T1000 (cell line): ENCODE data around the gene TRIM66.

Experiments used
- DNase-seq: peaks from one replicate; lab custom pipeline; 2025; ENCODE audit warnings: mixed read lengths; lab: John Stamatoyannopoulos, UW

TRIM66 gene

DNA sequence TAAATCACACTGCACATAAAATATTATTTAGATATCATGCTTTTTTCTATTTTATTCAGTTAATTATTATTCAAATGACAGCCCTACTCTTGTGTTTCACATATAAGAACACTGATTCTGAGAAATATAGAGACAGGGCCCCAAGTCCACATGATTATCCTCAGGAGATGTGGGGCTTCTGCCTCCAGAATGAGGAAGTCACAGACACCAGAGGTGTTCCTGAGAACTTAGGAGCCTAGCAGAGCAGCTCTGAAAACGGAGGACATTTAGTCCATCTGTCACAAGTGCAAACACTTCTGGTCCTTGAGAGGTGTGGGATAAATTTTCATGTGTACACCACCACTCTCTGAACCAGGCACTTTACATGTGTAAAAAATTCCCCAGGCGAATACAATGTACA is 26.2 kb downstream of the TRIM66 start:
- DNase-seq, result no peak

DNA sequence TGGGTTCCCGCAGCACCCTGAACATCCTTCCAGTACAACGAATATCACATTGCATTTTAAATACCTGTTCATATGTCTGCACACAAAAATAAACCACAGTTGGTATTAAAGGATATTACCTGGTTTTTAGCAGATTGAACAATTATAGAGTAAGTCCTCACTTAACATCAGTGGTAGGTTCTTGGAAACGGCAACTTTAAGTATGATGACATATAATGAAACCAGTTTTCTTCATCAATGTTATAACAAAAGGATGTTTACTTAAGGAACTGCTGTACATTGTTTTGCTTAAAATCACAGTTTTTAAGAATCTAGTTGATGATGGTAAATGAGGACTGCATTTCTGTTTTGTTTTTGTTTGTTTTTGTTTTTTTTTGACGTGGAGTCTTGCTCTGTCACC is 28.0 kb downstream of the TRIM66 start:
- no peak for DNase-seq

DNA sequence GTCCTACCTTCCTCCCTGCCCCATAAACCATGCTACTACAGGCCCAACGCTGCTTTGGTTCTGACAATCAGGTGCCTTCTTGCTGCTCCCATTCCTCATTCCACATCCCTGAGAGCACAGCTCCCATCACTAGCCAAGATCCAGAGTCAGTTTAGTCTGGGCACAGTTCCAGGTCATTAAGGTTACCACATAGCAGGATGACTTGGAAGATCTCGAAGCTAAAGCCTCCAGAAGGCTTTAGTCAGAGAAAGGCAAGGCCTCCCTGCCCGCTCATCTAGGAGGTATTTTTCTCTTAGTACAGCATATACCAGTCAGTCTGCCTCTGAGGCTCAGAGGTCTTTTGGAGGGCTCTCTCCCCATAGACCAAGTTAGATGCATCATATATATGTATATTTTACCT is 30.3 kb downstream of the TRIM66 start:
- peak; percentile 58 for DNase-seq

DNA sequence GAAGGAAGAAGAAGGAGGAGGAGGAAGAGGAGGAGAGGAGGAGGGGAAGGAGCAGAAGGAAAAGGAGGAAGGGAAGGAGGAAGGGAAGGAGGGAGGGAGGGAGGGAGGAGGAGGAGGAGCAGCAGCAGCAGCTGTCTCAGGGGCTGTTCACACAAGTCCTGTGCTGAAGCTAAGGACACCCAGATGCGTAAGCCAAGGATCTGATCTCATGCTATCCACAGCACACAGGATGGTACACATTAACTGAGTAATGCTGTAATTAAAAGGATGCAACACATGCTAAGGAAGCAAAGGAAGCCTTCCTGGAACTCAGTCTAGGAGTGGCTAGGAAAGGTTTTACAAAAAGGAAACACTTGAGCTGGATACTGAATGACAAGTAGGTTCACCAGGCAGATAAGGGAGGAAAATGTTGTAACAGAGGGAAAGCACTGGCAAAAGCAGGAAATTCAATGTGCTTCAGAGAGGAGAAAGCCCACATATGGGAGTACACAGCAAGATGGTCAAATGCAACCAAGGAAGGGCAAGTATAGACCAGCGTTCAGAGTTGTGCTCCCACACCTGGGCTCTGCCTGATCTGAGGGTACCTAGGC is 32.0 kb downstream of the TRIM66 start:
- DNase-seq, result no peak

DNA sequence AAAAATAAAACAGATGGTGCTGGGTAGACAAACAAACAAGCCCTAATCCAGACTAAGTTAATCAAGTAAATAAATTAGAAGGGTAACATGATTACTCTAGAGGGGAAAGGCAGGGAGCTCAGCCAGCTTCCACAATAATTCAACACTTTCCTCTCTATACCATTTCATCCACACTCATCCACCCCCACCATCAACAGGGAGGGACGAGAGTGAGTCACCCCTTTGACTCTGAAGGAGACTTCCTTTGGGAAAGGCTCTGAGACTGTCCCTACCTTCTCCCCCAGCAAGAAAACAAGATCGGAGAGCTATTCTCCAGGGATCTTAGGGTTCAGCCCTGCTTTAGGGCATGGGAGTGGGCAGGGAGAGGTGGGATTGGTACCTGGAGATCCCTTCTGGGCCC is 33.1 kb downstream of the TRIM66 start:
- no peak for DNase-seq

DNA sequence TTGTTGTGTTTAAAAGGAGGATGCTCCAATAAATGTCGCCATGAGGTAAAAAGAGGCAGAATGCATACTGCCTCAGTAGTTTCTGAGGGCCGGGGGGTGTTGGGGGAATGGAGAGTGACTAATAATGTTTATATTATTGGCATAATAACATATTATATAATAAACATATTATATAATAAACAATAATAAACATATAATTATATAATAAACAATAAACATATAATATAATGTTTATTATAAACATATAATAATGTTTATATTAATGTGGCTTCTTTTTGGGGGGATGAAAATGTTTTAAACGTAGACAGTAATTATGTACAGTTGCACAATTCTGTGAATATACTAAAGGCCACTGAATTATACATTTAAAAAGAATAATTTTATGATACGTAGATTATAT is 35.6 kb downstream of the TRIM66 start:
- no peak for DNase-seq

DNA sequence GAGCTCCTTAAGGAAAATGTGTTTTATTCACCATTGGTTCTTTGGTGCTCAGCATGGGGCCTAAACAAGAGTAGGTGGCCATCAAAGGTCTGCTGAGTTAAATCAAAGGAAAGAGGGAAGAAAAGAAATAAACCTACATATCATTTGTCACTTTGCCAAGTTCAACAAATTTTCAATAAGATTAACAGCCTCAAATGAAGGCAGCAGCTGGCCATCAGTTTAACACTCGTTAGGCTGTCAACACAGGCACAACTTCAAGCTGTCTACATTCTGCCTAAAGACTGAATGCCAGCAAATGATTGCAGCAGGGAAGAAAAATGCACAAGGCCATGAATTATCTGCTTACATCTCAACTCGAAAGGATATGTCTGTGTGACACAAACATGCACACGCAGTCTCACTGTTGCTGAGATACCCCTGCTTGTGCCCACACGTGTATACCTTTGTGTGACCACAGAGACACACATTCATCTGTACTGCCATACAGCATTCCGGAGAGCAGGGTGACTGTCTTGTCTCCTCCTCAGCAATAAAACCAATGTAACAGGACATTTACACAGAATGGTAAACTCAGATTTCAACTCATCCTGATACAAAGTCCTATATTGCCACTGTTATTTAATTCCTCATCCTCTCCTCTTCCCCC is 40.1 kb downstream of the TRIM66 start:
- no peak for DNase-seq

DNA sequence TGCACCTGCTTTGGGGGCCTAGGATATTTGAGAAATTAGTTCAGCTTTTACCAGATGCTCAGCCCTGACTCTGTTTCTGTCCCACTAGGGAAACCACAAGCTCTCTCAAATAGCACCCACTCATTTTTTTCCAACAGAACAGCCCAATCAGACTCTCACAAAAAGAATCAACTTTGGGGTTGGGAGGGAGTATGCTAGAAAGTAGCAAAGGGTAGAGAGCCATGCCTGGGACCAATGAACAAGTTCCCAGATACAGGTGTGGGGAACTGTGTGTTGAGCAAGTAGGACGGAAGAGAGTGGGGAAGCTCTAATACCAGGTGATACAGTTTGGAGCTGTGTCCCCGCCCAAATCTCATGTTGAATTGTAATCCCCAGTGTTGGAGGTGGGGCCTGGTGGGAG is 41.1 kb downstream of the TRIM66 start:
- no peak for DNase-seq

DNA sequence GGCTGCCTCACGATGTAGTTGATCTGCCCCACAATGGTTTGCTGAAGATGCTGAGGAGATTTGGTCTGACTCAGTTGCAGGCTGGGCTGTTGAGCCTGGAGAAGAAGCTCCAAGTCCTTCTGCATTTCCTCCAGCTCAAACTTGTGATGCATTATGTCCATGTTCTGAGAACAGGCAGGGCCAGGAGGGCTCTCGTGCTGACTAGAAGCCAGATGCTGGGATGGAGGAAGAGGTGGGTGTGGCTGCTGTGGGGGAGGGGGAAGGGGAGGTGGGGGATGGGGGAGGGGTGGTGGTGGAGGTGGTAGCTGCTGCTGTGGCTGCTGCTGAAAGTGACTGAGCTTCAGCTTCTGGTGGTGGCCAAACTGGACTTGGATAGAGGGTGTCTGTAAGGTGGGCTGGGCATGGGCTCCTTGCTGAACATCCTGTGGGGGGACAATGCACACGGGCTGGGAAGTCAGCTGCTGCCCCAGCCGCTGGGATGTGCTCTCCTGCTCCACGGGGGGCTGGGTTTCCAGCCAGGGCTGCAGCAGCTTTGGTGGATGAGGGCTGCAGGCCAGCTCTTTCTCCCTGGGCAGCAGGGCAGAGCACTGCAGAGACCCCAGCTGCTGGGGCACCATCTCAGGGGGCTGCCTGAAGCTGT is 42.1 kb downstream of the TRIM66 start:
- no peak for DNase-seq

DNA sequence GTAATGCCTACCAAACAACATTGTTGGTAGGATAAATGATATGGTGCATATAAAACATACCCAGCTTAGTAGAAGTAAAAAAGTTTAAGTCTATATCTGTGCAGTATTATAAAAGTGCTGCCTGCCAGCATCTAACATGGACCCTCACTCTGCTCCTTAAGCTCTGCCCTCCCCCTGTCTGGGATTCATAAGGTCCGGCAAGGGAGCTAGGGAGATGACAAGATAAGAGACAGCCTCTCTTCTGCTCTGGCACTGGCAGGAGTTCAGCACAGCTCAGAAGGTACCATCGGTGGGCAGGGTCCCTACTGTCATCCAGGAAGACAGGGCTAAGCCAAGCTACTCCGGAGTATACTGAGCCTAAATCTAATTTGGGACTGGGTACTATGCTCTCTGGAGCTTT is 42.8 kb downstream of the TRIM66 start:
- DNase-seq, result no peak

DNA sequence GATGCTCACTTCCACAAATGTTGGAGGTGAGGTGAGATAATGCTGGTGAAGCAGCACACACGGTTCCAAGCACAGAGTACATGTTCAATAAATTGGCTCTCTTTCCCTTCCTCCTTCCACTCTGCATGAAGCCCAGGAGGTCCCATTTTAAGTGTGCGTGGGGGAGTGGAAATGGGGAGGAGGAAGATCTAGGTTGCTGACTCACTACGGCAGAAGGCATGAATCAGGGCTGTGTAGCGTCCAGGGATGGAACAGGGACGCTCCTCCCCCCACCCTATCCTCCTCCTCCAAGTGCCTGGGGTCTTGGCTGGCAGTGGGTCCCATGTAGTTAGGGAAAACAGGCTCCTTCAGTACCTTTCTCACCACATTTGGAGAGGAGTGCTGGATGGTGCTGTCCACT is 44.2 kb downstream of the TRIM66 start:
- DNase-seq, result no peak

DNA sequence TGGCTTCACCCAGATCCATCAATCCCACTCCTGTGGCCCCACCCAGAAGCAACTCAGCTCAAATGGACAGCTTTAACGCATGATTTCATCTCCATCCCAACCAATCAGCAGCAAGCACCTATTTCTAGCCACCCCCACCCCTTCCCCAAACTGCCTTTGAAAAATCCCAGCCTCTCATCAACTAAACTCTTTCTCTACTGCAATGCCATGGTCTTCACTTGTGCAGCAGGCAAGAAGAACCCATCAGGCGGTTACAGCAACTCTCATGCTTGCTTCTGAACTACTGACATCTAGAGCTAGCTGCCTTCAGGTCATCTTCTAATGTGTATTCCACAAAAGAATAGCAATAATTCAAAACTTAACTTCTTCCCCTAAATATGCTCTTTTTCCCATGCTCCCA is 46.3 kb downstream of the TRIM66 start:
- no peak for DNase-seq

DNA sequence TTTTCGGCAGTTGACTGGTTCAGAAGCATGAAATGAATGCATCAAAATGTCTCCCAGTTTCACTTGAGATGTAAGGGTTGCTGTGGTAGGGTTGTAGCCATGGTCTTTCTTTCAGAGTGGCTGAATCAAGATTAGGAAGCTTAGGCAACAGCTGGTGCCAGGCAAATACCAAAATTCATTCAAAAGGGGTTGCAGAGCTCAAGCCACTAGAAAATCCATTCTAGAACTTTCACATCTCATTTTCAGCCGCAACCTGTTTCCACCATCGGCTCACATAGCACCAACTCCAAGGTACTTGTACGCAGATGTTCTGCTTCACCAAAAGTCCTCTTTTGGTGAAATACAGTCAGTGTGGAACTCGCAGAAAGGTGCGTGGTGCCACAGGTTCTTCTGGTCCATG is 48.0 kb downstream of the TRIM66 start:
- DNase-seq, result no peak

DNA sequence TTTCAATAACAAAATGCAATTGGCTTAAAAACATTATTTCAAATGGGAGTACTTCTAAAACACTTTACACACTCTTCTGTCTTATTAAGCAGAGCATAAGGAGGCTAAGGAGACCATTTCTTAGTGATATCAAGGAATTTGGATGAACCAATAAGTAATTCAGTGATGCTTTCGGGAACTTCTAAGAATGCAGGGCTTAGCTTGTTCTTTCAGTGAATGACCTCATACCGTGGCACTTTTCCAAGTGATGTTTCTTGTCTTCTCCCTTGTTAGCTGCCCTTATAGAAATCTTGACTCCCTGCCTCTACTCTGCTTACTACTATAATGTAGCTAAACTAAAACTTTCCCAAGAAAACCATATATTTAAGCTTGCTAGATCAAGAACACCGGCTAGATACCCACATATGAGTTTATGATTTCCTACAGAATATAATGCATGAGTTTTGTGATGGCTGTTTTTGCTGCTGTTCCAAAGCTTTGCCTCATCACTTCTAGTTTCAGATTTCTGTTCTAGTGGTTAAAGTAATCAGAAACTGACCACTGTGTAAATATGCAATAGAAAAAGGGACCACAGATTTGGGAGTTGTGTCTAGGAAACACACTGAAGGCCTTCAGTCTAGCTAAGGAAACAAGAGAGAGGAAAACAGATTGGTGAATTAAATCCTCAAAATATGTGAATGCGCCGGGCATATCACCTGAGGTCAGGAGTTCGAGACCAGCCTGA is 50.9 kb downstream of the TRIM66 start:
- no peak for DNase-seq

DNA sequence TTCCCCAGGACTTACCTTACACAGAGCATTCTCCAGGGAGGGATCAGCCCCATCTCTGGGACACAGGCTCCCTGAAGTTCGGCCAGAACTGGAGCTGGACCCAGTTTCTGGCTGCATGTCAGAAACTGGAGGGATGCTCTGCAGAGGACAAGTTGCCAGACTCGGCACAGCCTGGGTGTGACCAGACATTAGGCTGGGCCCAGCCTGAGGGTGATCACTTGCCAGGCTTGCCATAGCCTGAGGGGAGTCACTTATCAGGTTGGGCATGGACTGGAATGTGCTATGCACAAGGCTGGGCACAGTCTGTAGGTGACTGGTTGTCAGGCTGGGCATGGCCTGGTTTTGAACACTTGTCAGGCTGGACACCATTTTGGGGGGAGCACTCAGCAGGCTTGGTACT is 57.8 kb downstream of the TRIM66 start:
- no peak for DNase-seq

DNA sequence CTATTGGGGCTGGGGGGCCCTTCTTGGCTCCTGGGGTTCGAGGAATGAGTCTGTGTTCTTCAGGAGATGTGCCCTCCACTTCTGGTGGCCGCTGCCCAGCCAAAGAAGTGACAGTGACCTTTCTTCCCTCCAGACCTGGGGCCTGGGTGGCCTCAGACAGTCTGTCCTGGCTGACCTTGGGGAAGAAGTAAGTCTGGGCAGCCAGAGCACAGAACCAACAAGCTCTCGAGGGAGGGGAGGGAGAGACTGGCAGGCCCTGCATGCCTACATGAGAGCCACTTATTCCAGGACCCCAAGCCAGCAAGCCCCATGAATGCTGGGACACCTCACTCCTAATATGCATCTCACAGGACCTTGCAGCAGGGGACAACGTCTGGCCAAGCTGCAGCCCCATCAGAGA is 61.3 kb downstream of the TRIM66 start:
- no peak for DNase-seq

DNA sequence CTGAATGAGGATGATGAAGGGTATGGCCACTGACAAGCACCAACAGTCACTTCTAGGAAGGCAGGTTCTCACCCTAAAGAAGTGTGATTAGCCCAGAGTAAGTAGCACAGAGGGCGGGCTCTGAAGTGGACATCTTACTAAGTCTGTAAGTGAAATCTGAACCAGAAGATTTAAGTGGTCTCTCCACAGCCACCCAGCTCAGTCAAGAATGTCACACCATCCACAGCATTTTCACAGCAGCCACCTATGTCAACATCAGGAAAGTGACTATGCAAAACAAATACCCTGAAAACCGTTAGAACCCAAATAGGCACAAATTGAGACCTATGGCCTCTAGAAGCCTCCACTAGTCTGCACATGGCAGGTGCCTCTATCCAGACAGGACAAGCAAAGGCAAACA is 65.4 kb downstream of the TRIM66 start:
- DNase-seq, result no peak

DNA sequence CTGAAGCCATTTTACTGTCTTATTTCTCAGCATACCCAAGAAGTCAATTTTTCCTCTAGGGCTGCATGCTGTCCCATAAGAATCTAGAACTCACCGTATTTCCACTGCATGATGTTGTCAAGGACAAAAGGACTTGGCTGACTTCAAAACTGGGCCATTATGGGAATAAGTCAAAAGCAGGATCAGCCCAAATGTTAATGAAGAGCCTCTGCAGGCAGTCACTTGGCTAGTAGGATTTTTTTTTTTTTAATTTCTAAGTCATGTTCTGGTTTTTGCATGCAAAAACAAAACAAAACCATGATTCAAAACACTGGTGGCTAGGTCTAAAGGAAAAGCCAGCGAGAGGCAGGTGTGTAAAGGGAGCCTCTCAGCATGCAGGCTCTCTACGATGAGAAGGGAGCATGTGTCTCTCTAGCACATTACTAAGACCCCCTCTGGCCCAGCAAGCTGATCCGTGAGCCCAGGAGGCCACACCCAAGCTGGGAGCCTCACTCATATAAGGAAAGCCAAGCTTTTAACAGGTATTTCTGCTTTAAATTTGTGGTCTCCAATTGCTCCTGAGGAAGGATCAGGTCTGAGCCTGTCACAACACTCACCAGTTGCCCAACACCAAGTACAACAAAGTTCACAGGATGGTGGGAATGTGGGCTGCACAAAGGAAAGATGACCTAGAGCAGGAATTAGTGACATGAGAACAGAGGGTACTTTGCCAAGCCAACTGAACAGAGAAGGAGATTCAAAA is 67.0 kb downstream of the TRIM66 start:
- no peak for DNase-seq

DNA sequence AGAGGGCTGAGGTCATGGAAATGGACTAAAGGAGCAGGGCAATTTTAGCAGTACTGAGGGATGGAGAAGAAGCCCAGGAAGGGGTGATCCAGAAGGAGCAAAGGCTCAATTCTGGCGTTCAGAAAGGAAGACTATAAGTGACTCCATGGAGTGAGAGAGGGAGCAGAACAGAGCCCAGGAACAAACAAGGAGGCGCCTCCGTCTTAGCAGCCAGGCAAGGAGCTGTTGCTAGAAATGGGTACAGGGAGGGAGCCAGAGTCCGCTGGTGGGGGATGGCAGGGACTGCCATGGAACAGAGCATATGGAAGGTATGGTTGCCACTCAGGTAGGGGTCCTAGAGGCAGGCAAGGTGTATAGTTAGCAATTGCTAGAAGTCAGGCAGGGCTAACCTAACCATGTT is 68.0 kb downstream of the TRIM66 start:
- no peak for DNase-seq

DNA sequence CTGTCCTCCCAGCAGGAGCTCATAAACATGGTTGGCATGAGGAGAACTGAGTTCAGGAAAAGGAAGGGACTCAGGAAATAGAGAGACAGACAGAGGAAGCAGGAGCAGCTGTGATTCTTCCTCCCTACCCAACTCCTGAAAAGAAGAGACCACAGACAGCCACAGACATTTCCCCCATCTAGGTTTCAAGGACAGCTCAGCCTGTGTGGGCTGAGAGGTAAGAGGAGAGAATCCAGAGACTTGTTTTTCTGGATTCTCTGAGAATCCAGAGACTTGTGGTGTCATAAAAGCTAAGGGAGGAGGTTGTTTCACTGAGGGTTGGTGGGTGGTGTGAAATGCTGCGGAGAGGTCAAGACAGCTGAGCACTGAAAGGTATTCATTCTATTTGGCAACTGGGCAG is 69.4 kb downstream of the TRIM66 start:
- no peak for DNase-seq

DNA sequence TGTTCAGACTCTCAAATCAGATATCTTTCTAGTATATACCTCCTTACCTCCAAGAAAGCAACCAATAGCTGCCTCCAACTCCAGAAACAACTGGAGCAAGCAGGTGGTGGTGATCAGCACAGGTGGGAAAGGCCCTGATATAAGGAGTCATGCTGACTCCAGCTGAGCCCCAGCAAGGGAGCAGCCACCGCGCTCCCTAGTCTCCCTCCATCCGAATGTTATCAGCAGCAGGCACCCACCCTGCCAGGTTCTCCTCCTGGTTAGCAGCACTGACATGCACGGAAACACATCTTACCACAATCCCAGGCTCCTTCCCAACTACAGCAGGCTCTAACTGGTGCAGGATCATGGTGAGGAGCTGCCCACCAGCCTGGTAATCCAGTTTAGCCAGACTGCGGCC is 69.9 kb downstream of the TRIM66 start:
- no peak for DNase-seq

DNA sequence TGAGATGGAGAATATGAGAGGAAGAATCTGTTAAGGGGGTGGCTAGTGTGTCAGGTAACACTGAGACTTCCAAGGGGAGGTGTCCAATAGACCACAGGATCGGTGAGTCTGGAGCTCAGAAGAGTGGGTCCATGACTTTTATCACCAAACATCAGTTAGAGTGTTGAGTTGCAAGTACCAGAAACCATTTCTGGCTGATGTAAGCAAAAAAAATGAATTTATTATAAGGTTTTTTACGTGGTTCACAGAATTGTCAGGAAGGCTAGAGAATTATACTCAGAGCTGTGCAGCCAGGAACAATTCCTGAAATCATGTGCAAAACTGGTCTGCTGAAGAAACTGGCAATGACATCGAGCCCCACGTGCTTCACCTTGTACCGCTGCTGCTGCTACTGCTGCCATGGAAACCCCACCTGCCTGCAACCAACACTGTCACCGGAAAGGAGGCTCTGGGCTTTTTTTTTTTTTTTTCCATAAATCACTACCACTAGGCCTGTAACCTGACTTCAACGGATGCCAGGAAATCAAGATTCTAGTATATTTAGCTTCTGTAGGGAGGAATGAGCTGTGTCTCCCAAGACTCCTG is 71.8 kb downstream of the TRIM66 start:
- DNase-seq, result no peak
